HG02973 (cell line): ENCODE results near the gene ATRNL1.

Experiments
- ATAC-seq: cut with Tn5 transposase; IDR thresholded peaks from one replicate; pipeline ENCODE4 v1.9.1; 2021; ENCODE audit warnings: moderate library complexity; ENCODE audit not compliant: unreplicated experiment

ATRNL1 gene

DNA sequence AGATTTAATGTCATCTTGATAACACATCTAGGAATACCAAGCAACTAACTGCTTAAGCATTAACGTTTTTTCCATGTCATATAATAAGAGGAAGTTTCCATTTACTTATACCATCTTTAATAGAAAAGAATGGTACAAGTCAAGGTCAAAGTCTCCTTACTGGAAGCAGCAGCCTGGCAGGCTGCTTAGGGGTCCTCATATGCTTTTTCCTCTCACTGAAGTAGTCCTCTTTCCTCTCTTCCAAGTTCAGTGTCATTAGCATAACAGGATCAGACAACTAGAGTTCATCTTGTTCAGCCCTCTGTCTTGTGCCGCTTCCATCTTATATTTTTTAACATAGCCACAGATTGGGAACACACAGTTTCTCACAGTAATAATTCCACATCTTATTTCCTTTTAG is 774.1 kb downstream of the ATRNL1 start:
- ATAC-seq: no peak

- no peak for ATAC-seq
These were observed 778.7 kb downstream of the ATRNL1 start for GRCh38 chr10:115871855-115872254.

DNA sequence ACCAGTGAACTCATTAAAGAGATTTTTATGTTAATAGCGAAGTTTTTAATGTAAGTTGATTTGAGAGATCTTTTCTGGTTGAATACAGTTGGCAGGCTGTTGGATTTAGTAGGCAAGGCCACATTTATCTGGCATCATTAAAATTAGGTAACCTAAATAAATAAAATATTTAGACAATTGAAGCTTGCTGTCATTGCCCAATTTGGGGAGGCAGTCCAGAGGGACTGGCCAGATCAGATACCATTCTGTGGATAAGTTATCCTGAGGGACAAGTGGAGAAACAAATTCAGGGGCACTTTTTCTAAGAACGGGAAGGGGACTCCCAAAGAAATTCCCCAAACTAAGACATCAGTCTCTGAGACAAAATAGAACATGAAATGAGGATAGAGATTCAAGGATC is 782.0 kb downstream of the ATRNL1 start:
- no peak for ATAC-seq

DNA sequence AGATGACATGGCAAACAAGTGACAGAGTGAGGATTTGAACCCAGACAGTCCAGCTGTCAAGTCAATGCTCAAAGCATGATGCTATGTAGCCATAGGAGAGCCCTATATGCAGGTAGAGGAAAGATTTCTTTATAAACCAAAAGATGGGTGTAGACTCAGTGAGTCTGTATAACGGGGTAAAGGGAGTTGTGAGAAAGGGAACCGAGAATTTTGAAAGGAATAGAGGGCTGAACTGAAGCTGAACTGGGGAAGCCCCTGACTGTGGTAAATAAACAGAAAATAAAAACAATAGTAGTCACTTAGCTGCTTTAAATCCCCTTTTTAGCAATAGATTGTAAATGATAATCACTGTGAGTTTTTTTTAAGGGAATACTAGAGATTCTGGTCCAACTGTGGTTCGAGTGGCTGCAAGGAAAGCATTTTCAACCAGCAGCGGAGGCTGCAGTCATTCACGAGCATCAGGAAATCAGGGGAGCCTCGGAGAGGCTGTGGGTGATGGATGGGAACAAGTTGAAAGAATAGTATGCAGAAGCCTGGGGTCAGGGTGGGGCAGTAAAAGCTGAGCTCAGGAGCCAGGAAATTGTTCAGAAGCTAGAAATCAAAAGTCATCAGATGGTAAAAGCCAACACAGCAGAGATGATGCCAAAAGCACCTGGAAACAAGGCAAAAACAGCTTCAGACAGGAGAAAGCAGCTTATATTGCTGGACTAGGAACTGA is 786.4 kb downstream of the ATRNL1 start:
- ATAC-seq: peak; percentile 88

DNA sequence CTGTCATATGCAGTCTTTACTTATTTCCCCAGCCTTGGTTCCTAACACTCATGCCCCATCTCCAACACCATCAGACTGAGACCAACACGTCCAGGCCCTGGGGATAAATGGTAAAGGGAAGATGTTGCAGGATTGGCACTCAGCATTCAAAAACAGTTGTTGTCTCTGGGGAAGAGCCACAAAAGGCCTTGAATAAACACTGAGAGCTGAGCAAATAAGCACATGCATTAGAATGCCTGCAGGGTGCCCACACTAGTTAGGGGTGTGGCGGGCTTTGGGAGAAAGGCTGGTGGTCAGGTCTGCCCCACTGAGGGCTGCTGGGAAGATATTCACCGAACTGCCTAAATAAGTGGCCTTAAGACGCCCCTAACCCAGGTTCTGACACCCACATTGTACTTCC is 788.9 kb downstream of the ATRNL1 start:
- no peak for ATAC-seq

DNA sequence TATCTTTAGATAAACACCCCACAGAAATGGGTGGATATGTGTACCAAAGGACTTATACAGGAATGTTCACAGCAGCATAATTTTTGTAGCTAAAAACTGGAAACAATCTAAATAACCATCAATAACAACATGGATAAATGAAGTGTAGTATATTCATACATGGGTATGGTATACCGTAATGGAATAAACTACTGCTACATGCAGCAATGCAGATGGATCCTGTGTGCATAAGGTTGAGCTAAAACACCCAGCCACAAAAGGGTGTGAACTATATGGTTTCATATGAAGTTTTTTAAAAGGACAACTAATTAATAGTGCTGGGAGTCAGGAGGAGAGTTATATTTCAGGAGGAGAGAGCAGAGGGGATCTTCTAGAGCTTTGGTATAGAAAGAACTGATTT is 790.2 kb downstream of the ATRNL1 start:
- ATAC-seq: no peak

DNA sequence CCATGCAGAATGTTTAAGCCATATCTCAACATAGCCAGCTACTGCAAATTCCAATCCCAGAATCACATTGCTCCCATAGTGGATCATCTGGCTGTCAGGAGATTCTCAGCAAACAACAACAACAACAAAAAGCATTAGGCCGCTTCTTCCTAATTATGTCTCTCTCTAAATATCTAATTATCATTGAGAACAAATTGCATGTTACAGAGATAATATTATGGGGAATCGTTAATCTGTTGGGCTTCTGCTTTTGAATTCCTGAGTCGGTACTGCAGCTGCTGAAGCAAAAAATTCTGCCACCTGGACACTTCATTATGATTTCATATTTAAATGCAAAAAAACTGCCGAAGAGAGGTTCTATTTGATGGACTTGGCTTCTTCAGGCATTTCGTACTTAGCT is 791.2 kb downstream of the ATRNL1 start:
- no peak for ATAC-seq

GRCh38 chr10:115895166-115895565 is 802.0 kb downstream of the ATRNL1 start:
- ATAC-seq: no peak

- no peak for ATAC-seq
These were observed 805.1 kb downstream of the ATRNL1 start for GRCh38 chr10:115898242-115898641.

DNA sequence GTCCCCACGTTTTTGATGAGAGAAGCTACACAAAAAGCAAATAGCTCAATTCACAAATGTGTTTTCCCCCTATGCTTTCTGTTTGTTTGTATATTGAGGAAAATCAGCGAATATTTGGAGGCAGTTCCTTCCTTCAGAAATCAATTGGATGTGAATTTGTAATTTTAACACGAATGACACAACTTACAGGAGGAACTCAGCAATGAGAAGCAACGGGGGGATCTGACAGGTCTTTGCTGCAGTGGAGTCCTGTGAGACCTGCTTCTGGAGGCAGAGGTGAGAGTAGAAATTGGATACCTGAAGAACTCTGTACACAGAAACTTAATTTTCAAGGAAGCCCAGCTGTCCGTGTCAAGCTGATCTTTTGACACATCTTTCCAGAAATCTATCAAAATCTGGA is 809.4 kb downstream of the ATRNL1 start:
- ATAC-seq: no peak

DNA sequence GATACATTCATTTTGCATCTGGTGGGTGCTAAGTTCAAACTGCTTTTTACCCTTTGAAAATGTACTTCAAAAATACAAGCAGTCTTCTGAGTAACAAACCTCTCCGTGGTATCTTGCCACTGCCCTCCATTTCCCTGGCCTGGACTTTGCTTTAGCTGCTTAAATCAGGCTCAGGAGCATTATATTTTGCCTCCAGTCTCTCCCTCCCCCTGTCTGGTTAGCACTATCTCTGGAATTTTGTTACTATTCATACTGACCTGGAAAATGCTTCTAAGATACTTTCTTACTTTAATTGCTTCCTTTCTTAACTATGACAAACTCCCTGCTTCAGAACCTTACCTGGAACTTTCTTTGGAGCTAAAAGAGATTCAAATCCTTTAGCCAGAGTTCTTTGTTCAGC is 810.0 kb downstream of the ATRNL1 start:
- ATAC-seq: no peak

DNA sequence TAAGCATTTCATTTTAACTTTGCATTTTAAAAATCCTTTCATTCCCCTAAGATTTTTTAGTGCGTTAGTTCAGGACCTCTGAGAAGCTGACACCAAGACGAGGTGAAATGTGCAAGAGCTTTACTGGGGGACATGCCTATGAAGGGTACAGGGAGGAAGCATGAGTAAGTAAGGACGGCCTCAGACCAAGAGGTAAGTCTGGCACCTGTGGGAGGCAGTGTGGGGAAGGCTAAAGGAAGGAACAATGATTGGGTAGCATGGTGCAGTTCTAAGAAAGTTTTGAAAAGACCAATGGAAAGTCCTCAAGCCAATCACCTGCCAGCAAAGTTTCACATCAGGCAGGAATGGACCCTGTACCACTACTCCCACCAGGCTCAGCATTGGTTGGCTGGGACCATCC is 810.7 kb downstream of the ATRNL1 start:
- ATAC-seq: no peak

DNA sequence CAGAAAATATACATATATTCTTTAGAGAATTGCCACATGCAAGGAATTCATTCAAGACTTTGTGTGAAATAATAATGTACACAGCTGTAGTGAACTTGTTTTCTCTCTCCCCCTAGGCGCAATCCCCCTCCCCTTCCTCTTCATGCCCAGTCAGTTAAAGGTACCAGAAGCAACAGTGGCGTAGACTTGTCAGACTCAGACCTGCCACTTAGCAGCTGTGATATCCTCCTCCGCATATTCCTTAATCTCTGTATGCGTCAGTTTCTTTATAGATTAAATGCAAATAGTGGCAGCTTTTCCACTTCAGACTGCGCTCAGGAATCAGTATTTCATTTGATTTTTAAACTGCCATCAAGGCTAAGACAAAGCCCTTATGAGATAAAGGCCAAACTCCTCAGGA is 815.9 kb downstream of the ATRNL1 start:
- no peak for ATAC-seq

GRCh38 chr10:115909962-115910731 is 817.0 kb downstream of the ATRNL1 start:
- no peak for ATAC-seq

- ATAC-seq: no peak
These were observed 821.3 kb downstream of the ATRNL1 start for GRCh38 chr10:115914475-115914874.

DNA sequence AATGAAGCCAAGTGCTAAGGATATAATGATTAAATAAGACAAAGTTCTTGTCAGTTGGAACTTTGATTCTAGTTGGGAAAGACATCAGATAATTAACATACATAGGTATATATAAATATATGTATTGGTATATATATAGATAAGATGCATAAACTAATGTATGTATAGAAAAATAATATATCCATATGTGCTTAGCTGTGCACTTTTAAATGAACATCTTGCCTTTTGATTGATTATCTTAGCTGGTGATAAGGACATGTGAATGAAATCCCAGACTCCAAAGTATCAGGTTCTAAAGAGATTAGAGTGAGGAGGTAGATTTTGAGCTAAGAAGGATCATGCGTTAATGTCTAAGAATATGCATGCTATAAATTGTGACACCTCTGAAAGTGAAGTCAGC is 822.3 kb downstream of the ATRNL1 start:
- ATAC-seq: no peak

DNA sequence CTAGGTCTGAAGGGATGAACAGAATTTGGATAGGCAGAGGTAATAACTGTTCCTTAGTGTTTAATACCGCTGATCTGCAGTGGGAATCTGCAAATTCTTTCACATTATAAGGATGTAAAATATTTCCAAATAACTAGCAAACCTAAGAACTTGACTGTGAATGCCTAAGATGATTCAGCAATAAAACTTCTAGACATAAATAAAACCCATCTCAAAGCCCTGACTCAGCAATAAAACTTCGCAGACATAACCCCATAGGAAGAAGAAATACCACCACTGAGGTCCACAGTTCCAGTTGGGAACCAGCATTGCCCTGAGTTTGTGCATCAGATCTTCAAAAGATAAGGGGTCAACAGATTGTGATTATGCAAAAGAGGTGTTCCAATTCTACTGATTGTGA is 825.6 kb downstream of the ATRNL1 start:
- ATAC-seq: no peak

GRCh38 chr10:115921795-115922194 is 828.6 kb downstream of the ATRNL1 start:
- ATAC-seq: no peak

DNA sequence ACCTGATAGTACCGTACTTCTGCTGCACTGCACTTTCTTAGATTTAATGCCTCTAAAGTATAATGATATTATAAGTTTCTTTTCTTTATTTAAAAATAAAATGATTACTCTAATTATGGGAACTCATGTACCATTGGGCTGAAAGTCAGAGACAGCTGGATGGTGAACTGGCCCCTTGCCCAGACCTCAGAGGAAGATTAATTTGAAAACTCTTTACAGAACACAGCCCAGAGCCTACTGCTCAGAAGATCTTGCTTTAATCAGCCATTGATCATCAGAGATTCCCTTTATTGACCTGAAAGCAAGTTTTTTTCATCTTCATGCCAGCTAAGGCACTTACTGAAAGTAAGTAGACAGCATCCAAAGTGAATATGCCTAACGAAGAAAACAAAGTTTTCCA is 838.1 kb downstream of the ATRNL1 start:
- ATAC-seq: no peak

GRCh38 chr10:115932099-115932498 is 838.9 kb downstream of the ATRNL1 start:
- ATAC-seq: no peak

DNA sequence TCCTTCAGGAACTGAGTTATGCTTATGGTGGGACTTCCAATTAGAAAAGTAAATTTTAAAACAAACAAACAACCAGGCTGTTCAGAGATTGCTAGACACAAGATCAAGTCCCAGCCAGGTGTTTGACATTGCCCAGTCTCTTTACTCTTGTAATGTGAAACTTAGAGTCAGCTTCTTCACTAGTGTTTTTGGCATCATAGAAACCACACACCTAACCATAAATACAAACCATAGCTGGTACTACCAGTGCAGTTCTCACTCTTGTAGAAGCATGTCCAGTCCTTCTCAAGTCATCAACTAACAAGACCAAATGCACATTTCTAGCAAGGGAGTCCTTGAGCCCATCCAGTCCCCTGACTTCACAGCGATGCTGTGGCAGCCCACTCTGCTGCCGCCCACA is 839.9 kb downstream of the ATRNL1 start:
- no peak for ATAC-seq

DNA sequence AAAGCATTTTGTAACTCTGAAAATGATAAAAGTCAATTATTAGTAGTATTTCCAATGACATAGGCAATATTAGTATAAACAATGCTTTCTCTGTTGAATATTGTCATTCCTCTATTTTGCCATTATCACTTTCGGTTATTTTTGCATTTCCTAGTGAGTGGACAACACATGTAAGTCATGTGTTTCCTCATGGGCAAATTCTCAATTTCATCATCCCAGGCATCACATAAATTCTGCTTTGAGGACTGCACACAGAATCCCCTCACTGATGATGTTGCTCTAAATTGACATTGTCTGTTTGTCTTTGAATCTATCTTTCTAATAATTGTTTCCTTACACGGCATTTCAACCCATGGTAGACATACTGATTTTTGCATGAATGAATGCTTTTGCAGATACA is 842.6 kb downstream of the ATRNL1 start:
- no peak for ATAC-seq
